Measurements from ENCODE around the gene LYPD6.

DNA sequence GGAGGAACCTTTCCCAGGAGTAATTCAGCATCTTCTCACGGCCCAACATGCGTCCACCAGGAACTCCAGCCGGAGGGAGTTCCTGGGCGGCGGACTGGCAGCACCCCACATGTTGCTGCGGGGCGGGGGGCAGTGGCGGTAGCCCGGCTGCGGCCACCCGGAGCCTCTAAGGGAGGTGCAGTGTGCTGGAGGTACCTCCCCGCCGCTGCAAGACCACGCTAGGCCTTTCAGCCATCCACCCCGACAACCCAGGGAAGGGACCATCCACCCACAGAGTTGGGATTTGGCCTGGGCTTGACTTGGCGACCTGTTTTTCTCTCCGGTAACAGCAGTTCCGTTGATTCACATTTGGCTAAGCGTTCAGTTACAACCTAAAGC lies 625 bp downstream of the LYPD6 start:
- TF ChIP-seq, protein P1, sequence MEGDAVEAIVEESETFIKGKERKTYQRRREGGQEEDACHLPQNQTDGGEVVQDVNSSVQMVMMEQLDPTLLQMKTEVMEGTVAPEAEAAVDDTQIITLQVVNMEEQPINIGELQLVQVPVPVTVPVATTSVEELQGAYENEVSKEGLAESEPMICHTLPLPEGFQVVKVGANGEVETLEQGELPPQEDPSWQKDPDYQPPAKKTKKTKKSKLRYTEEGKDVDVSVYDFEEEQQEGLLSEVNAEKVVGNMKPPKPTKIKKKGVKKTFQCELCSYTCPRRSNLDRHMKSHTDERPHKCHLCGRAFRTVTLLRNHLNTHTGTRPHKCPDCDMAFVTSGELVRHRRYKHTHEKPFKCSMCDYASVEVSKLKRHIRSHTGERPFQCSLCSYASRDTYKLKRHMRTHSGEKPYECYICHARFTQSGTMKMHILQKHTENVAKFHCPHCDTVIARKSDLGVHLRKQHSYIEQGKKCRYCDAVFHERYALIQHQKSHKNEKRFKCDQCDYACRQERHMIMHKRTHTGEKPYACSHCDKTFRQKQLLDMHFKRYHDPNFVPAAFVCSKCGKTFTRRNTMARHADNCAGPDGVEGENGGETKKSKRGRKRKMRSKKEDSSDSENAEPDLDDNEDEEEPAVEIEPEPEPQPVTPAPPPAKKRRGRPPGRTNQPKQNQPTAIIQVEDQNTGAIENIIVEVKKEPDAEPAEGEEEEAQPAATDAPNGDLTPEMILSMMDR (IDR thresholded peaks at IDR 0.05; ENCODE audit: extremely low read depth in 1 of 2, insufficient read depth in 1 of 2, low read depth in 1 of 2, low read length in 2 of 2), result no peak
- TF ChIP-seq EZH2 (IDR thresholded peaks at IDR 0.05; ENCODE audit: borderline replicate concordance, low read depth, low read length, severe bottlenecking) (no peak), POLR2AphosphoS5 (IDR thresholded peaks at IDR 0.05; ENCODE audit: insufficient read depth, low read depth, low read length) (no peak), POLR2A (IDR thresholded peaks at IDR 0.05; ENCODE audit: low read depth, low read length) (no peak), JUN (IDR thresholded peaks at IDR 0.05; ENCODE audit: borderline replicate concordance, insufficient read depth, insufficient read length, low read depth) (no peak), MYC (IDR thresholded peaks at IDR 0.05; ENCODE audit: low read depth, low read length) (no peak), GATA2 (IDR thresholded peaks at IDR 0.05; ENCODE audit: insufficient read depth, insufficient read length, low read depth, low read length) (no peak)
- TF ChIP-seq, protein P2, sequence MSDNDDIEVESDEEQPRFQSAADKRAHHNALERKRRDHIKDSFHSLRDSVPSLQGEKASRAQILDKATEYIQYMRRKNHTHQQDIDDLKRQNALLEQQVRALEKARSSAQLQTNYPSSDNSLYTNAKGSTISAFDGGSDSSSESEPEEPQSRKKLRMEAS (IDR thresholded peaks at IDR 0.05; ENCODE audit: insufficient read depth, insufficient read length), result no peak

Data from endothelial cell of umbilical vein (primary cell).